ENCODE data around the gene ARHGEF12. TPM values are rescaled to one million over a fixed set of nuclear protein-coding genes. Genes with fewer than 3 reads are reported as not detected.

Gene ARHGEF12
- polyA plus RNA-seq, 3 donors: 0.25 to 0.87 (median 0.27) TPM

- Mint-ChIP-seq H3K4me1 (peaks cover 1% of the 10 kb centered on the region), H3K36me3 (no peaks in the 10 kb centered on the region), H3K27me3 (ENCODE audit: low read depth in 3 of 3) (peaks cover 34 to 62% (median 50%) of the 10 kb centered on the region in 3 donors), H3K9me3 (no peaks in the 10 kb centered on the region), H3K4me3 (no peak overlapping the region), H3K27ac (no peak overlapping the region)
- Histone ChIP-seq H3K27ac (ENCODE audit: low read depth in 1 of 2, low read length in 2 of 2) (no peak overlapping the region), H3K9ac (ENCODE audit: insufficient read depth, low read length, poor library complexity, severe bottlenecking) (no peak overlapping the region), H3K36me3 (replicated peaks in 1 of 2; ENCODE audit: control insufficient read depth in 1 of 2, insufficient read depth in 2 of 2, low read length in 2 of 2) (no peaks in the 10 kb centered on the region), H4K20me1 (ENCODE audit: insufficient read depth, low read length) (no peaks in the 10 kb centered on the region), H3K4me3 (replicated peaks in 1 of 3; ENCODE audit: low read depth in 2 of 3, low read length in 3 of 3) (no peak overlapping the region), H2AFZ (ENCODE audit: insufficient read depth, low read depth, low read length, poor library complexity, severe bottlenecking) (no peak overlapping the region), H3K27me3 (ENCODE audit: control insufficient read depth in 2 of 2, insufficient read depth in 2 of 2, low read length in 2 of 2) (peaks cover 0 to 13% of the 10 kb centered on the region in 2 donors), H3K79me2 (ENCODE audit: insufficient read depth, low read length) (no peaks in the 10 kb centered on the region), H3K4me1 (ENCODE audit: control insufficient read depth in 1 of 2, insufficient read depth in 2 of 2, low read length in 2 of 2) (no peaks in the 10 kb centered on the region), H3K9me3 (replicated peaks in 1 of 2; ENCODE audit: control insufficient read depth in 1 of 2, insufficient read depth in 1 of 2, low read length in 2 of 2) (no peaks in the 10 kb centered on the region), H3K4me2 (replicated peaks; ENCODE audit: extremely low read depth, low read length, poor library complexity, severe bottlenecking) (no peak overlapping the region)
- no peak for DNase-seq
- WGBS (ENCODE audit: insufficient coverage): 92% methylated on average over 3 of the region's 6 CpGs
- intact Hi-C loops (cut with micrococcal nuclease): loop anchor here (5.0 kb wide), 1 partner anchor 130 kb away; no protein-coding TSS in a partner anchor
- no peak for TF ChIP-seq CTCF (IDR thresholded peaks at IDR 0.05)
Measured at GRCh38 chr11:120302001-120302805, 34.0 kb upstream of the ARHGEF12 start.

DNA sequence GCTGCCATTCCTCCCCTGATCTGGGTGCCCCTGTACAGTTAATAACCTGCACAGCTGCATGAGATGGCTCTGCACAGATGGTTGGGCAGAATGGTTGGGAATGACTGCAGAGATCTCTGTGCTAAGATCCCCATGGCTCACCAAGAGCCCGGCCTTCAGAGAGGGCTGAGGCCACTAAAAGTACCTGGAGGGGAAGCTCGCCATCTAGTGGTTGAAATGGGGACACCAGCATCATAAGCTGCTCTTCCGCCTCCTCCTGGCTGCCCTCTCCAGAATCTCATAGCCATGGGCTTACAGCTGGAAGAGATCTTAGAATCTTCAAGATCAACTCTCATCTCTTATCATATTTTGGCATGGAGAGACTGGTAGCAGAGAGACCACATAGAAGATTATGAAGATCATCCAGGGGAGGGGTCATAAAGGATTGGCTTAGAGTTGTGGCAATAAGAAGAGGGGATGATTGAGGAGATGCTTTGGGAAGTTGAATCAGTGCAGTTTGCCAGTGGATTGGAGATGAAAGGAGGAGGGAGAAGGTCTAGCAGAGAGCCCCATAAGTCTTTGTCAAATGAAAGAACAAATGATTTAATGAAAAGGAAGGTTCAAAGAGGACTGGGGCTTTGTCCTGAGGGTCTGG lies 33.1 kb upstream of the ARHGEF12 start:
- Histone ChIP-seq H3K27ac (ENCODE audit: low read depth in 1 of 2, low read length in 2 of 2) (no peak overlapping the region), H3K36me3 (replicated peaks in 1 of 2; ENCODE audit: control insufficient read depth in 1 of 2, insufficient read depth in 2 of 2, low read length in 2 of 2) (no peaks in the 10 kb centered on the region), H3K9me3 (replicated peaks in 1 of 2; ENCODE audit: control insufficient read depth in 1 of 2, insufficient read depth in 1 of 2, low read length in 2 of 2) (no peaks in the 10 kb centered on the region), H3K4me1 (ENCODE audit: control insufficient read depth in 1 of 2, insufficient read depth in 2 of 2, low read length in 2 of 2) (no peaks in the 10 kb centered on the region), H3K4me3 (replicated peaks in 1 of 3; ENCODE audit: low read depth in 2 of 3, low read length in 3 of 3) (no peak overlapping the region), H2AFZ (ENCODE audit: insufficient read depth, low read depth, low read length, poor library complexity, severe bottlenecking) (no peak overlapping the region), H4K20me1 (ENCODE audit: insufficient read depth, low read length) (no peaks in the 10 kb centered on the region), H3K27me3 (ENCODE audit: control insufficient read depth in 2 of 2, insufficient read depth in 2 of 2, low read length in 2 of 2) (peaks cover 0 to 10% of the 10 kb centered on the region in 2 donors), H3K4me2 (replicated peaks; ENCODE audit: extremely low read depth, low read length, poor library complexity, severe bottlenecking) (no peak overlapping the region), H3K9ac (ENCODE audit: insufficient read depth, low read length, poor library complexity, severe bottlenecking) (no peak overlapping the region), H3K79me2 (ENCODE audit: insufficient read depth, low read length) (no peaks in the 10 kb centered on the region)
- Mint-ChIP-seq H3K4me3 (peak overlapping the region in 1 of 2 donors; percentile 32), H3K27ac (no peak overlapping the region), H3K36me3 (no peaks in the 10 kb centered on the region), H3K4me1 (peaks cover 1% of the 10 kb centered on the region), H3K27me3 (ENCODE audit: low read depth in 3 of 3) (peaks cover 34 to 57% (median 45%) of the 10 kb centered on the region in 3 donors), H3K9me3 (no peaks in the 10 kb centered on the region)
- intact Hi-C loops (cut with micrococcal nuclease): loop anchor here (5.0 kb wide), 1 partner anchor 131 kb away; no protein-coding TSS in a partner anchor
- DNase-seq: peak; percentile 58 to 71 (median 67)
- no CpG with 5 or more reads among the region's 3 CpGs for WGBS (ENCODE audit: insufficient coverage)
- peak; percentile 71 for TF ChIP-seq CTCF (IDR thresholded peaks at IDR 0.05)
